ENCODE results near the gene IL1RN.

Gene IL1RN

GRCh38 chr2:113124984-113125855 lies 2.2 kb upstream of the IL1RN start:
- no peak overlapping the region for H3K4me3 ChIP-seq (ENCODE audit: control insufficient read depth, low read depth, low read length)
- no peak for TF ChIP-seq CTCF (conservative IDR thresholded peaks at IDR 0.05; ENCODE audit: control insufficient read depth, insufficient read depth, low read depth, low read length)
- peak; percentile 29 for DNase-seq (ENCODE audit: low read depth)

GRCh38 chr2:113127646-113128570 lies 510 bp downstream of the IL1RN start:
- H3K4me3 ChIP-seq (ENCODE audit: control insufficient read depth, low read depth, low read length), result no peak overlapping the region
- no peak for DNase-seq (ENCODE audit: low read depth)
- TF ChIP-seq CTCF (conservative IDR thresholded peaks at IDR 0.05; ENCODE audit: control insufficient read depth, insufficient read depth, low read depth, low read length), result no peak

- TF ChIP-seq CTCF (conservative IDR thresholded peaks at IDR 0.05; ENCODE audit: control insufficient read depth, insufficient read depth, low read depth, low read length), result no peak
- DNase-seq (ENCODE audit: low read depth), result no peak
- H3K4me3 ChIP-seq (ENCODE audit: control insufficient read depth, low read depth, low read length), result no peak overlapping the region
Observed at GRCh38 chr2:113129519-113130078, 2.2 kb downstream of the IL1RN start.

- no peak for TF ChIP-seq CTCF (conservative IDR thresholded peaks at IDR 0.05; ENCODE audit: control insufficient read depth, insufficient read depth, low read depth, low read length)
- no peak for DNase-seq (ENCODE audit: low read depth)
- H3K4me3 ChIP-seq (ENCODE audit: control insufficient read depth, low read depth, low read length), result no peak overlapping the region
Observed at GRCh38 chr2:113131352-113132185, 4.2 kb downstream of the IL1RN start.

GRCh38 chr2:113132414-113133021 lies 5.1 kb downstream of the IL1RN start:
- no peak overlapping the region for H3K4me3 ChIP-seq (ENCODE audit: control insufficient read depth, low read depth, low read length)
- no peak for DNase-seq (ENCODE audit: low read depth)
- TF ChIP-seq CTCF (conservative IDR thresholded peaks at IDR 0.05; ENCODE audit: control insufficient read depth, insufficient read depth, low read depth, low read length), result no peak
